Gastrocnemius medialis (tissue), 4 donors: ENCODE measurements around the gene ART4.

Source experiments
- CTCF ChIP-seq, 5 experiments: fragments of 450-650 bp in 3 of 5; fragments of 200-600 bp in 2 of 5; sonication (generic) in 2 of 5; IDR thresholded peaks in 4 of 5; conservative IDR thresholded peaks in 1 of 5; 1 replicate in 4 of 5; 2 replicates in 1 of 5; pipeline ENCODE4 v1.5.1; 2016 to 2019; ENCODE audit warnings: antibody characterized with exemption in 5 of 5, mild to moderate bottlenecking in 3 of 5, moderate library complexity in 3 of 5
- POLR2A ChIP-seq, 2 donors: fragments of 450-650 bp; IDR thresholded peaks; one replicate each; pipeline ENCODE4 v1.6.1; 2017; ENCODE audit warnings: antibody characterized with exemption in 2 of 2, mild to moderate bottlenecking in 2 of 2, moderate library complexity in 2 of 2

- TF ChIP-seq CTCF (IDR thresholded peaks at IDR 0.05 in 4 of 5, conservative IDR thresholded peaks at IDR 0.05 in 1 of 5) (no peak), POLR2A (IDR thresholded peaks at IDR 0.05) (no peak)
Measured at GRCh38 chr12:14841761-14842160, 1.6 kb downstream of the ART4 start.
